Measurements from ENCODE around the gene SLC16A4. TPM values are rescaled to one million over a fixed set of nuclear protein-coding genes. Genes with fewer than 3 reads are reported as not detected.
A peak's percentile ranks its signal among the peaks of the same experiment; 100 is the strongest.
"Not testable (repeated sequence)": the region's sequence is repeated elsewhere in the genome, so short reads cannot be mapped to it uniquely, and the experiment has no call there.

The SLC16A4 gene
- total RNA-seq, 2 donors from 2014 or later: 4.7 to 8.9 TPM

GRCh38 chr1:110412576-110412975 lies 21.8 kb upstream of the SLC16A4 start:
- H3K9me3 ChIP-seq: no peaks in the 10 kb centered on the region
- no peaks in the 10 kb centered on the region for H3K27me3 ChIP-seq
- peak; percentile 86 for DNase-seq (ENCODE audit: low spot score)
- peaks cover 0 to 13% of the 10 kb centered on the region in 2 donors for H3K4me1 ChIP-seq
- peak; percentile 66 to 83 for TF ChIP-seq CTCF (IDR thresholded peaks at IDR 0.05)
- H3K27ac ChIP-seq: no peak overlapping the region
- no peak overlapping the region for H3K4me3 ChIP-seq
- no peaks in the 10 kb centered on the region for H3K36me3 ChIP-seq

GRCh38 chr1:110411173-110411735 lies 20.4 kb upstream of the SLC16A4 start:
- H3K4me3 ChIP-seq: no peak overlapping the region
- H3K27me3 ChIP-seq: no peaks in the 10 kb centered on the region
- no peaks in the 10 kb centered on the region for H3K36me3 ChIP-seq
- H3K9me3 ChIP-seq: no peaks in the 10 kb centered on the region
- peaks cover 0 to 19% of the 10 kb centered on the region in 2 donors for H3K4me1 ChIP-seq
- no peak overlapping the region for H3K27ac ChIP-seq
- TF ChIP-seq CTCF (IDR thresholded peaks at IDR 0.05): no peak
- DNase-seq (ENCODE audit: low spot score): no peak

- no peak for TF ChIP-seq CTCF (IDR thresholded peaks at IDR 0.05)
- H3K36me3 ChIP-seq: peaks cover 10% of the 10 kb centered on the region
- H3K4me3 ChIP-seq: no peak overlapping the region
- peaks cover 0 to 27% of the 10 kb centered on the region in 2 donors for H3K4me1 ChIP-seq
- H3K27ac ChIP-seq: no peak overlapping the region
- DNase-seq (ENCODE audit: low spot score): no peak
- no peaks in the 10 kb centered on the region for H3K9me3 ChIP-seq
- no peaks in the 10 kb centered on the region for H3K27me3 ChIP-seq
Measured at GRCh38 chr1:110409316-110409715, 18.5 kb upstream of the SLC16A4 start.

GRCh38 chr1:110408488-110408887 lies 17.7 kb upstream of the SLC16A4 start:
- TF ChIP-seq CTCF (IDR thresholded peaks at IDR 0.05): no peak
- H3K27ac ChIP-seq: no peak overlapping the region
- H3K36me3 ChIP-seq: peaks cover 19% of the 10 kb centered on the region
- no peaks in the 10 kb centered on the region for H3K27me3 ChIP-seq
- no peaks in the 10 kb centered on the region for H3K9me3 ChIP-seq
- peaks cover 0 to 27% of the 10 kb centered on the region in 2 donors for H3K4me1 ChIP-seq
- no peak for DNase-seq (ENCODE audit: low spot score)
- peak overlapping the region in 1 of 2 donors; percentile 94 for H3K4me3 ChIP-seq

- DNase-seq (ENCODE audit: low spot score): peak; percentile 97
- Histone ChIP-seq H3K4me1 (peaks cover 0 to 24% of the 10 kb centered on the region in 2 donors), H3K36me3 (peaks cover 28% of the 10 kb centered on the region), H3K4me3 (peak within 1 kb of the TSS; percentile 94), H3K9me3 (no peaks in the 10 kb centered on the region), H3K27ac (peak within 1 kb of the TSS; percentile 95 to 97), H3K27me3 (no peaks in the 10 kb centered on the region)
- TF ChIP-seq CTCF (IDR thresholded peaks at IDR 0.05): peak in 1 of 2 donors; percentile 42
Measured at GRCh38 chr1:110407260-110408210, 16.7 kb upstream of the SLC16A4 start, which contains the start of gene LAMTOR5. Gene LAMTOR5, minus strand, starts transcription at chr1:110407694. Its CDS starts 74 bp downstream, at chr1:110407620.

- DNase-seq (ENCODE audit: low spot score); H3K9me3 ChIP-seq; H3K27me3 ChIP-seq: not testable (repeated sequence)
- H3K27ac ChIP-seq: peak overlapping the region in 1 of 2 donors; percentile 97
- H3K4me3 ChIP-seq: peak overlapping the region; percentile 94
- peaks cover 39% of the 10 kb centered on the region for H3K36me3 ChIP-seq
- peaks cover 0 to 24% of the 10 kb centered on the region in 2 donors for H3K4me1 ChIP-seq
Measured at GRCh38 chr1:110406407-110406806, 15.6 kb upstream of the SLC16A4 start.
